Small intestine (tissue), 7 donors: ENCODE measurements around the gene POU2F1. TPM values are rescaled to one million over a fixed set of nuclear protein-coding genes. Genes with fewer than 3 reads are reported as not detected.

Source experiments
- DNase-seq, 2 donors: peaks; one replicate each; pipeline versions ENCODE4 v3.0.0 to v3.0.0-alpha.2; 2013
- FAIRE-seq: peaks from 2 replicates; lab custom pipeline; 2012; peaks lifted over from hg19 to GRCh38; lab: Jason Lieb, UNC
- H3K27ac ChIP-seq, 3 donors: one replicate each; pipeline ENCODE4 v1.5.1; 2013; ENCODE audit warnings: low read length in 2 of 3, mild to moderate bottlenecking in 2 of 3, control low read depth in 1 of 3, inconsistent platforms in 1 of 3, low read depth in 1 of 3, moderate library complexity in 1 of 3
- H3K27me3 ChIP-seq, 3 donors: one replicate each; pipeline ENCODE4 v1.6.1; 2013; ENCODE audit warnings: low read length in 3 of 3, inconsistent platforms in 1 of 3; ENCODE audit not compliant: control insufficient read depth in 3 of 3, insufficient read depth in 3 of 3
- H3K36me3 ChIP-seq, 3 donors: one replicate each; pipeline ENCODE4 v1.6.1; 2013; ENCODE audit warnings: low read length in 3 of 3, inconsistent platforms in 1 of 3, low read depth in 1 of 3, mild to moderate bottlenecking in 1 of 3, moderate library complexity in 1 of 3; ENCODE audit not compliant: control insufficient read depth in 3 of 3, insufficient read depth in 2 of 3
- H3K4me1 ChIP-seq, 3 donors: one replicate each; pipeline ENCODE4 v1.6.1; 2013; ENCODE audit warnings: low read length in 2 of 3, inconsistent platforms in 1 of 3, low read depth in 1 of 3, mild to moderate bottlenecking in 1 of 3, moderate library complexity in 1 of 3; ENCODE audit not compliant: control insufficient read depth in 3 of 3, insufficient read depth in 2 of 3
- H3K4me3 ChIP-seq, 3 donors: one replicate each; pipeline ENCODE4 v1.5.1; 2013; ENCODE audit warnings: low read length in 3 of 3, control low read depth in 1 of 3, inconsistent platforms in 1 of 3, low read depth in 1 of 3, mild to moderate bottlenecking in 1 of 3, moderate library complexity in 1 of 3
- H3K9me3 ChIP-seq, 2 donors: one replicate each; pipeline ENCODE4 v1.6.1; 2013; ENCODE audit warnings: low read depth in 1 of 2, low read length in 1 of 2; ENCODE audit not compliant: control insufficient read depth in 2 of 2, insufficient read depth in 1 of 2
- WGBS, 3 donors: extraction: QIAGEN DNeasy Blood & Tissue Kit; methylation state at CpG; one replicate each; pipeline ENCODE4 v1.1.7; 2013; 5-methylcytosine and 5-hydroxymethylcytosine counted together
- polyA plus RNA-seq, 4 donors: library from polyadenylated mRNA; stranded (reverse) in 3 of 4; unstranded in 1 of 4; fragments of 200-250 nt in 3 of 4; fragments of 120-200 nt in 1 of 4; gene quantifications; one replicate each; pipeline versions ENCODE4 v1.2.1 to v1.2.3, GENCODE V29; 2013
- donor health status: healthy with polysubstance abuse.
- donor health status: control.
- donor health status: control.
- donor health status: Bipolar disorder and iron deficiency.
- donor health status: healthy.

The POU2F1 gene
- polyA plus RNA-seq, 4 donors = 0.81 to 8.9 (median 2.3) TPM

- no peaks in the 10 kb centered on the region for H3K4me1 ChIP-seq
- H3K9me3 ChIP-seq = no peaks in the 10 kb centered on the region
- no peaks in the 10 kb centered on the region for H3K27me3 ChIP-seq
- 94 to 98% (median 95%) methylated on average over 2 of the region's 2 CpGs for WGBS, 3 donors
- FAIRE-seq = no peak
- H3K27ac ChIP-seq = no peak overlapping the region
- no peak for DNase-seq
- H3K4me3 ChIP-seq = no peak overlapping the region
- H3K36me3 ChIP-seq = peaks cover 0 to 3% (median 0%) of the 10 kb centered on the region in 3 donors
These were observed 144.1 kb downstream of the POU2F1 start for GRCh38 chr1:167364826-167365225.

- Histone ChIP-seq H3K27me3 (no peaks in the 10 kb centered on the region), H3K4me1 (no peaks in the 10 kb centered on the region), H3K4me3 (no peak overlapping the region), H3K9me3 (no peaks in the 10 kb centered on the region), H3K27ac (no peak overlapping the region), H3K36me3 (peaks cover 0 to 3% (median 0%) of the 10 kb centered on the region in 3 donors)
- DNase-seq (no peak), FAIRE-seq (no peak)
- 97 to 98% (median 98%) methylated on average over 2 of the region's 2 CpGs for WGBS, 3 donors
These were observed 144.7 kb downstream of the POU2F1 start for GRCh38 chr1:167365360-167365759.

- 95 to 99% (median 97%) methylated on average over 4 of the region's 4 CpGs for WGBS, 3 donors
- FAIRE-seq = no peak
These were observed 147.0 kb downstream of the POU2F1 start for GRCh38 chr1:167367705-167368104.

DNA sequence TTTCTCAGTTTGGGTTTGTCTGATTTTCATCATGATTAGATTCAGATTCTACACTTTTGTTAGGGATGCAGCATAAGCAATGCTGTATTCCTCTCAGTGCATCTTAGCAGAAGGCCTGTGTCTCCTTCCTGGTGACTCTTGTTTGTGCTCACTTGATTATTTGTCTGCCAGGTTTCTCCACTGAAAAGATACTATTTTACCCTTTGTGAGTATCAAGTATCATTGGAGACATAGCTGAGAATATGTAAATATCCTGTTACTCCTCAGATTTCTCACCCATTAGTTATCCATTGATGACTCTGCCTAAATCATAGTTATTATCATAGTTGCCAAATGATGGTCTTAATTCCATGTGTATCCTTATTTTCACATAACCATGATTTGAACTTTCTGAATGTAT is 148.5 kb downstream of the POU2F1 start:
- no peak overlapping the region for H3K27ac ChIP-seq
- H3K4me1 ChIP-seq = no peaks in the 10 kb centered on the region
- H3K9me3 ChIP-seq = no peaks in the 10 kb centered on the region
- no peak overlapping the region for H3K4me3 ChIP-seq
- no peaks in the 10 kb centered on the region for H3K27me3 ChIP-seq
- FAIRE-seq (peak; percentile 65), DNase-seq (no peak)
- H3K36me3 ChIP-seq = peaks cover 0 to 6% (median 3%) of the 10 kb centered on the region in 3 donors

More at GRCh38 chr1:167367705-167368104, 147.0 kb downstream of the POU2F1 start:
- DNase-seq = no peak
- no peak overlapping the region for H3K27ac ChIP-seq
- no peaks in the 10 kb centered on the region for H3K27me3 ChIP-seq
- peaks cover 0 to 3% (median 3%) of the 10 kb centered on the region in 3 donors for H3K36me3 ChIP-seq
- no peaks in the 10 kb centered on the region for H3K4me1 ChIP-seq
- no peak overlapping the region for H3K4me3 ChIP-seq
- H3K9me3 ChIP-seq = no peaks in the 10 kb centered on the region

GRCh38 chr1:167369933-167370332 is 149.2 kb downstream of the POU2F1 start:
- FAIRE-seq (no peak), DNase-seq (no peak)
- Histone ChIP-seq H3K9me3 (no peaks in the 10 kb centered on the region), H3K4me1 (no peaks in the 10 kb centered on the region), H3K27ac (no peak overlapping the region), H3K4me3 (no peak overlapping the region), H3K36me3 (peaks cover 0 to 6% (median 3%) of the 10 kb centered on the region in 3 donors), H3K27me3 (no peaks in the 10 kb centered on the region)
- 82 to 91% (median 88%) methylated on average over 4 of the region's 4 CpGs for WGBS, 3 donors

GRCh38 chr1:167371030-167371429 is 150.3 kb downstream of the POU2F1 start:
- peaks cover 0 to 8% (median 0%) of the 10 kb centered on the region in 3 donors for H3K36me3 ChIP-seq
- H3K4me1 ChIP-seq = no peaks in the 10 kb centered on the region
- no peak overlapping the region for H3K27ac ChIP-seq
- WGBS, 3 donors = 92 to 94% (median 93%) methylated on average over 4 of the region's 4 CpGs
- no peaks in the 10 kb centered on the region for H3K9me3 ChIP-seq
- FAIRE-seq (no peak), DNase-seq (no peak)
- no peak overlapping the region for H3K4me3 ChIP-seq
- no peaks in the 10 kb centered on the region for H3K27me3 ChIP-seq

DNA sequence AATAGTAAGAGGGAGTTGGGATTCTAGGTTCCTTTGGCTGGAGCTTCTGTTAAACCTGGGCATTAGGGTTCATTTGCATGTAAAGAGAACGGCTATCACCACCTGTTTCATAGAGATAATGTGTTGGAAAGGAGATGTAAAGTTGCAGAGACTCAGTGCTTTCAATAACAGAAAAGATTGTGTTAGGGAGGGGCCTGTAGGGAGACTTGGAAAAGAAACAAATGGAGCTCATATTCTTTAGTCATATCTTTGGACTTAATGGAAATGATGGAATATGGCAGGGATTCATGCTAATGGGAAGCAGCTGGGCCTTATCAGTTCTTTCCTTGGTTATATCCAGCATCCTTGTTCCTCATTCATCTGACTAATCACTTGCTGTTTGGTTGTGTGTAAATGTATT is 152.7 kb downstream of the POU2F1 start:
- H3K4me1 ChIP-seq = no peaks in the 10 kb centered on the region
- 71 to 86% (median 80%) methylated on average over 1 of the region's 1 CpG for WGBS, 3 donors
- H3K36me3 ChIP-seq = peaks cover 0 to 8% (median 2%) of the 10 kb centered on the region in 3 donors
- no peak overlapping the region for H3K27ac ChIP-seq
- DNase-seq (no peak), FAIRE-seq (no peak)
- no peak overlapping the region for H3K4me3 ChIP-seq
- no peaks in the 10 kb centered on the region for H3K9me3 ChIP-seq
- H3K27me3 ChIP-seq = no peaks in the 10 kb centered on the region

- DNase-seq (no peak), FAIRE-seq (no peak)
- no peak overlapping the region for H3K4me3 ChIP-seq
- peaks cover 0 to 12% (median 2%) of the 10 kb centered on the region in 3 donors for H3K36me3 ChIP-seq
- H3K9me3 ChIP-seq = no peaks in the 10 kb centered on the region
- no peaks in the 10 kb centered on the region for H3K4me1 ChIP-seq
- no peak overlapping the region for H3K27ac ChIP-seq
- H3K27me3 ChIP-seq = no peaks in the 10 kb centered on the region
- WGBS, 3 donors = 91 to 100% (median 96%) methylated on average over 6 of the region's 6 CpGs
These were observed 153.3 kb downstream of the POU2F1 start for GRCh38 chr1:167373986-167374385.

DNA sequence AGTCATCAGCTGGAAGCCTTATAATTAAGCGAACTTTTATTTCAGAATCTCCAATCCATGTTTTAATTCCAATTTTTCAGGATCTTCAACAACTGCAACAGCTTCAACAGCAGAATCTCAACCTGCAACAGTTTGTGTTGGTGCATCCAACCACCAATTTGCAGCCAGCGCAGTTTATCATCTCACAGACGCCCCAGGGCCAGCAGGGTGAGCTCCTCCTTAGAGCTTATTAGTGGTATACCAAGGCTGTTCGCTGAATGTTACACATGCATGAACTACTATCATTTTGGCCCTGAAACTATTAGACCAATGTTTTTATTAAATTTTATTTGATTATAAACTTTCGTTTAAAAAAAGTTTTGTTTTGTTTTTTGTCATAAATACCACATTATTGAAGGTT is 155.3 kb downstream of the POU2F1 start:
- Histone ChIP-seq H3K9me3 (no peaks in the 10 kb centered on the region), H3K4me1 (no peaks in the 10 kb centered on the region), H3K27ac (no peak overlapping the region), H3K36me3 (peaks cover 0 to 12% (median 2%) of the 10 kb centered on the region in 3 donors), H3K4me3 (no peak overlapping the region), H3K27me3 (no peaks in the 10 kb centered on the region)
- WGBS, 3 donors = 90 to 92% (median 91%) methylated on average over 5 of the region's 5 CpGs
- FAIRE-seq (no peak), DNase-seq (no peak)
